HCT116 (cell line): ENCODE measurements around the gene KDM3B.
"Not testable (repeated sequence)": the region's sequence is repeated elsewhere in the genome, so short reads cannot be mapped to it uniquely, and the experiment has no call there.

Source experiments
- EZH2 ChIP-seq: fragments of 200-600 bp; sonication (generic); IDR thresholded peaks from 2 replicates; pipeline ENCODE4 v1.6.1; 2017; ENCODE audit warnings: antibody characterized with exemption, mixed run types
- JUND ChIP-seq: IDR thresholded peaks from 2 replicates; pipeline ENCODE4 v1.6.1; 2012
- POLR2AphosphoS5 ChIP-seq: IDR thresholded peaks from 2 replicates; pipeline ENCODE4 v1.6.1; 2011; ENCODE audit warnings: mild to moderate bottlenecking, low read depth, low read length, moderate library complexity
- SIN3A ChIP-seq: IDR thresholded peaks from 2 replicates; pipeline ENCODE4 v1.6.1; 2012; ENCODE audit warnings: low read depth
- SP1 ChIP-seq: IDR thresholded peaks from 2 replicates; pipeline ENCODE4 v1.6.1; 2012; ENCODE audit warnings: low read depth
- SRF ChIP-seq: IDR thresholded peaks from 2 replicates; pipeline ENCODE4 v1.6.1; 2012; ENCODE audit warnings: low read depth
- TCF7L2 ChIP-seq: IDR thresholded peaks from 2 replicates; pipeline ENCODE4 v1.7.0; 2011; ENCODE audit warnings: borderline replicate concordance, inconsistent platforms; ENCODE audit not compliant: insufficient read depth, insufficient read length; ENCODE audit errors: extremely low read depth
- TF ChIP-seq, protein P1 (sequence below), 3 experiments: fragments of 200-600 bp in 1 of 3; sonication (generic) in 1 of 3; IDR thresholded peaks in 2 of 3; conservative IDR thresholded peaks in 1 of 3; 2 replicates each; pipeline ENCODE4 v1.5.1; 2012 to 2017; ENCODE audit warnings: low read depth in 2 of 3, low read length in 2 of 3, antibody characterized with exemption in 1 of 3, borderline replicate concordance in 1 of 3, control low read depth in 1 of 3, mild to moderate bottlenecking in 1 of 3, mixed read lengths in 1 of 3, mixed run types in 1 of 3, moderate library complexity in 1 of 3; ENCODE audit not compliant: insufficient read depth in 1 of 3
- TF ChIP-seq, protein P2 (sequence below): IDR thresholded peaks from 2 replicates; pipeline ENCODE4 v1.6.1; 2012

DNA sequence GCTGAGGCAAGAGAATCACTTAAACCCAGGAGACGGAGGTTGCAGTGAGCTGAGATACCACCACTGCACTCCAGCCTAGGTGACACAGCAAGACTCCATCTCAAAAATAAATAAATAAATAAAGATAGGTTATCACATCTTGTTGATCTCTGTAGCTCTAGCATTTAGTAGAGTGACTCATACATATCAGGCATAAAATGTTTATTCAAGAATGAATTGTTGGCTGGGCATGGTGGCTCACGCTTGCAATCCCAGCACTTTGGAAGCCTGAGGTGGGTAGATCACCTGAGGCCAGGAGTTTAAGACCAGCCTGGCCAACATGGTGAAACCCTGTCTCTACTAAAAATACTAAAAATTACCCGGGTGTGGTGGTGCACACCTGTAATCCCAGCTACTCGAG is 34.3 kb upstream of the KDM3B start:
- TF ChIP-seq POLR2AphosphoS5, SIN3A, SP1, JUND, SRF, TCF7L2, EZH2: not testable (repeated sequence)
- TF ChIP-seq, protein P1, sequence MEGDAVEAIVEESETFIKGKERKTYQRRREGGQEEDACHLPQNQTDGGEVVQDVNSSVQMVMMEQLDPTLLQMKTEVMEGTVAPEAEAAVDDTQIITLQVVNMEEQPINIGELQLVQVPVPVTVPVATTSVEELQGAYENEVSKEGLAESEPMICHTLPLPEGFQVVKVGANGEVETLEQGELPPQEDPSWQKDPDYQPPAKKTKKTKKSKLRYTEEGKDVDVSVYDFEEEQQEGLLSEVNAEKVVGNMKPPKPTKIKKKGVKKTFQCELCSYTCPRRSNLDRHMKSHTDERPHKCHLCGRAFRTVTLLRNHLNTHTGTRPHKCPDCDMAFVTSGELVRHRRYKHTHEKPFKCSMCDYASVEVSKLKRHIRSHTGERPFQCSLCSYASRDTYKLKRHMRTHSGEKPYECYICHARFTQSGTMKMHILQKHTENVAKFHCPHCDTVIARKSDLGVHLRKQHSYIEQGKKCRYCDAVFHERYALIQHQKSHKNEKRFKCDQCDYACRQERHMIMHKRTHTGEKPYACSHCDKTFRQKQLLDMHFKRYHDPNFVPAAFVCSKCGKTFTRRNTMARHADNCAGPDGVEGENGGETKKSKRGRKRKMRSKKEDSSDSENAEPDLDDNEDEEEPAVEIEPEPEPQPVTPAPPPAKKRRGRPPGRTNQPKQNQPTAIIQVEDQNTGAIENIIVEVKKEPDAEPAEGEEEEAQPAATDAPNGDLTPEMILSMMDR (IDR thresholded peaks at IDR 0.05 in 2 of 3, conservative IDR thresholded peaks at IDR 0.05 in 1 of 3; ENCODE audit: borderline replicate concordance in 1 of 3, insufficient read depth in 1 of 3, low read depth in 2 of 3, low read length in 2 of 3), result not testable (repeated sequence)
- TF ChIP-seq, protein P2, sequence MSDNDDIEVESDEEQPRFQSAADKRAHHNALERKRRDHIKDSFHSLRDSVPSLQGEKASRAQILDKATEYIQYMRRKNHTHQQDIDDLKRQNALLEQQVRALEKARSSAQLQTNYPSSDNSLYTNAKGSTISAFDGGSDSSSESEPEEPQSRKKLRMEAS, result not testable (repeated sequence)
